LNCAP (cell line): ENCODE results near the gene ASAH2B.

Source experiments
- CTCF ChIP-seq: fragments of 450-650 bp; IDR thresholded peaks from 2 replicates; pipeline ENCODE4 v1.5.1; 2017; ENCODE audit warnings: mild to moderate bottlenecking

The ASAH2B gene

GRCh38 chr10:50805981-50806622 is 66.4 kb downstream of the ASAH2B start:
- TF ChIP-seq CTCF, result no peak

DNA sequence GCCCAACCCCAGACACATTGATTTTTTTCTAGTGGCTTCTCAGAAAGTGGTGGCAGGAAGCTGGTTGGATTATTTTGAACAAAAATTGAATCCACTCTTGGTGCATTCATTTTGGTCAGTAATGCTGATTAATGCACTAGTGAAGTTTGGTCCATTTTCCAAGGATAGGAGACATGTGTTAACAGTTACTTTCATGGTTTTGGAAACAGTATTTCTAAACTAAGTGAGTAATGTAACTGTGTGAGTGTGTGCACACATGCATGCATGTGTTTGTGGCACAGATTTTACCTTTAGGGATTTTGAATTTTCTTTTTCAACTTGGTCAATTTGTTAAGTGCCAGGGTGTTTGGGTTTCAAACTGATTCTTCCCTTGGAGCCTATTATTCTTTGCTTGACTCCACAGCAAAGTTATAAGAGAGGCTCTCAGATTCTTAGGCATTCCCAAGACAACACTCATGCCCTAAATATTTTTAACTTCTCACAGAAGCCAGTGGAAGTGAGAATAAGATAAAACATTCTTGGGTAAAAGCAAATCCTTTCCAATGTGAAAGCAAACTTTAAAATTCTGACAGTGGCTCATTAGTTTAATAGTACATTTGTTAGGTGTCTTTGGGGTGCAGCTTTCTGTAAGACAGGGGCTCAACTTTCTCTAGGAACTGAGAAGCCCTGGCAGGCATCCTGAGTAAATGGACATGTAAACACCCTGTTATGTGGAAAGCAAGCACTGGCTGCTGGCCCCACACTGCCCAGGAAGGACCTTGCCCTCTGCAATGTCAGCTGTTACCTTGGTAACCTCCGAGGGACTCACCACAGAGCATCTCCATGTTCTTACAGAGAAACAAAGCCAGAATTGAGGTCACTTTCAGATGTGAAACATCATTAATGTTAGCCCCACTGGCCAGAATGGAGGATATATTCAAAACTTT is 68.4 kb downstream of the ASAH2B start:
- TF ChIP-seq CTCF, result no peak
